Measurements from ENCODE around the gene TNFAIP3. TPM values are rescaled to one million over a fixed set of nuclear protein-coding genes. Genes with fewer than 3 reads are reported as not detected.

TNFAIP3 gene
- polyA plus RNA-seq, 3 donors = 35.5 to 273 (median 38.4) TPM

- TF ChIP-seq CTCF (IDR thresholded peaks at IDR 0.05) = no peak
- no CpG with 5 or more reads among the region's 2 CpGs for WGBS (ENCODE audit: insufficient coverage)
- Histone ChIP-seq H3K27me3 (ENCODE audit: control insufficient read depth in 2 of 2, insufficient read depth in 2 of 2, low read length in 2 of 2) (no peaks in the 10 kb centered on the region), H3K4me2 (replicated peaks; ENCODE audit: extremely low read depth, low read length, poor library complexity, severe bottlenecking) (no peak overlapping the region), H3K9me3 (replicated peaks in 1 of 2; ENCODE audit: control insufficient read depth in 1 of 2, insufficient read depth in 1 of 2, low read length in 2 of 2) (no peaks in the 10 kb centered on the region), H3K79me2 (ENCODE audit: insufficient read depth, low read length) (no peaks in the 10 kb centered on the region), H3K36me3 (replicated peaks in 1 of 2; ENCODE audit: control insufficient read depth in 1 of 2, insufficient read depth in 2 of 2, low read length in 2 of 2) (no peaks in the 10 kb centered on the region), H2AFZ (ENCODE audit: insufficient read depth, low read depth, low read length, poor library complexity, severe bottlenecking) (no peak overlapping the region), H4K20me1 (ENCODE audit: insufficient read depth, low read length) (no peaks in the 10 kb centered on the region), H3K9ac (ENCODE audit: insufficient read depth, low read length, poor library complexity, severe bottlenecking) (no peak overlapping the region), H3K4me3 (replicated peaks in 1 of 3; ENCODE audit: low read depth in 2 of 3, low read length in 3 of 3) (no peak overlapping the region), H3K27ac (ENCODE audit: low read depth in 1 of 2, low read length in 2 of 2) (no peak overlapping the region), H3K4me1 (ENCODE audit: control insufficient read depth in 1 of 2, insufficient read depth in 2 of 2, low read length in 2 of 2) (peaks cover 10 to 11% of the 10 kb centered on the region in 2 donors)
- peaks cover 3 to 7% of the 10 kb centered on the region in 2 donors for H3K36me3 Mint-ChIP-seq
- H3K4me1 Mint-ChIP-seq = peaks cover 16% of the 10 kb centered on the region
- H3K4me3 Mint-ChIP-seq = no peak overlapping the region
- no peak for DNase-seq
- H3K27me3 Mint-ChIP-seq (ENCODE audit: low read depth in 3 of 3) = peaks cover 0 to 2% (median 0%) of the 10 kb centered on the region in 3 donors
- H3K27ac Mint-ChIP-seq = no peak overlapping the region
- H3K9me3 Mint-ChIP-seq = peaks cover 6 to 21% (median 13%) of the 10 kb centered on the region in 7 donors
- intact Hi-C loops (cut with micrococcal nuclease) = no loop called here
Measured at GRCh38 chr6:137890983-137891537, 24.0 kb downstream of the TNFAIP3 start.

GRCh38 chr6:137892271-137892708 is 25.2 kb downstream of the TNFAIP3 start:
- Histone ChIP-seq H3K4me2 (replicated peaks; ENCODE audit: extremely low read depth, low read length, poor library complexity, severe bottlenecking) (no peak overlapping the region), H3K79me2 (ENCODE audit: insufficient read depth, low read length) (no peaks in the 10 kb centered on the region), H3K4me1 (ENCODE audit: control insufficient read depth in 1 of 2, insufficient read depth in 2 of 2, low read length in 2 of 2) (peaks cover 10 to 11% of the 10 kb centered on the region in 2 donors), H3K27ac (ENCODE audit: low read depth in 1 of 2, low read length in 2 of 2) (peak overlapping the region in 1 of 2 donors; percentile 26), H3K36me3 (replicated peaks in 1 of 2; ENCODE audit: control insufficient read depth in 1 of 2, insufficient read depth in 2 of 2, low read length in 2 of 2) (no peaks in the 10 kb centered on the region), H2AFZ (ENCODE audit: insufficient read depth, low read depth, low read length, poor library complexity, severe bottlenecking) (peak overlapping the region; percentile 47), H3K4me3 (replicated peaks in 1 of 3; ENCODE audit: low read depth in 2 of 3, low read length in 3 of 3) (no peak overlapping the region), H3K9ac (ENCODE audit: insufficient read depth, low read length, poor library complexity, severe bottlenecking) (no peak overlapping the region), H3K9me3 (replicated peaks in 1 of 2; ENCODE audit: control insufficient read depth in 1 of 2, insufficient read depth in 1 of 2, low read length in 2 of 2) (no peaks in the 10 kb centered on the region), H3K27me3 (ENCODE audit: control insufficient read depth in 2 of 2, insufficient read depth in 2 of 2, low read length in 2 of 2) (no peaks in the 10 kb centered on the region), H4K20me1 (ENCODE audit: insufficient read depth, low read length) (no peaks in the 10 kb centered on the region)
- H3K27ac Mint-ChIP-seq = peak overlapping the region in 5 of 7 donors; percentile 43 to 89 (median 83)
- H3K36me3 Mint-ChIP-seq = peaks cover 3 to 5% of the 10 kb centered on the region in 2 donors
- H3K4me1 Mint-ChIP-seq = peaks cover 16% of the 10 kb centered on the region
- no CpG with 5 or more reads among the region's 3 CpGs for WGBS (ENCODE audit: insufficient coverage)
- TF ChIP-seq CTCF (IDR thresholded peaks at IDR 0.05) = no peak
- no peak overlapping the region for H3K4me3 Mint-ChIP-seq
- intact Hi-C loops (cut with micrococcal nuclease) = no loop called here
- peak in 2 of 3 donors; percentile 47 to 64 for DNase-seq
- peaks cover 6 to 16% (median 10%) of the 10 kb centered on the region in 7 donors for H3K9me3 Mint-ChIP-seq
- peaks cover 0 to 2% (median 0%) of the 10 kb centered on the region in 3 donors for H3K27me3 Mint-ChIP-seq (ENCODE audit: low read depth in 3 of 3)
